GM12873 (cell line): ENCODE data around the gene ABI3BP.

ENCODE experiments used
- CTCF ChIP-seq: IDR thresholded peaks from 2 replicates; pipeline ENCODE4 v1.5.1; 2012; ENCODE audit warnings: low read depth, mild to moderate bottlenecking, moderate library complexity, low read length, control low read depth; ENCODE audit not compliant: insufficient read depth; ENCODE audit errors: missing control alignments

Gene ABI3BP

GRCh38 chr3:101027286-101027685 lies 34.1 kb upstream of the ABI3BP start:
- no peak for TF ChIP-seq CTCF

DNA sequence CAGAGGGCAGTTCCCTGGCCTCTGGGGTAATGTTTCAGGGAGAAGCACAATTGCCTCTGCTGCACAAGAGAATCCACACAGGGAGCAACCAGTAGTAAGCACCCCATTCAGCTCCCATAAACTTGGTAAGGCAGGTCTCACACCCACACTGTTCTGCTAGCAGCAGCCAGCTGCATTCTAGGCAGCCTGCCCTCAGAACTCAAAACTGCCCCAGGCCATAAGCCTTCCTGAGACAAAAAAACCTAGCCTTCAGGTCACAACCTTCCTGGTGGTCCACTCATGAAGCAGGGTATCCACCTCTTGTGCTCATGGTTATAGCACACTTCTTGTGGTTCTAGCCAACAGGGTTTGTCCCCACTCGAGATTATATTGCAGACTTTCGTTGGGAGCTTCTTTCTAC lies 33.7 kb upstream of the ABI3BP start:
- TF ChIP-seq CTCF: no peak

DNA sequence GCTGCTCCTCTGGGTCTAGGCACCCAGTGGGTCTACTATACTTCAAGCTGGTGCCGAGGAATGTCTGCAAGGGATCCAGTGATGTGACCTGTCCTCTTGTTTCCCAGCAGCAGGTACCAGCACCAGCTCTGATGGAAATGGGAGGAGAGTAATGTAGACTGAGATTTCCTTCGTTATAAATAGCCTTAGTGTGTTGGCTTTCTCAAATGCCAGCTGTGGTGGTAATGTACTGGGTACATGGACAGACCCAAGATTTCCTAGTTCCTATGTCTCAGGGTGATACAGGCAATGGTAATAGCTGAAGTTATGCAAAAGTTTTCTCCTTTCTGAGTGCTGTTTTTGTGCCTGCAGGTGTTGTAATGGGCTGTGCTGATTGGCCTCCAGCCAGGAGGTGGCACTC lies 33.0 kb upstream of the ABI3BP start:
- TF ChIP-seq CTCF: no peak

GRCh38 chr3:101020351-101021015 lies 27.3 kb upstream of the ABI3BP start:
- TF ChIP-seq CTCF: no peak

DNA sequence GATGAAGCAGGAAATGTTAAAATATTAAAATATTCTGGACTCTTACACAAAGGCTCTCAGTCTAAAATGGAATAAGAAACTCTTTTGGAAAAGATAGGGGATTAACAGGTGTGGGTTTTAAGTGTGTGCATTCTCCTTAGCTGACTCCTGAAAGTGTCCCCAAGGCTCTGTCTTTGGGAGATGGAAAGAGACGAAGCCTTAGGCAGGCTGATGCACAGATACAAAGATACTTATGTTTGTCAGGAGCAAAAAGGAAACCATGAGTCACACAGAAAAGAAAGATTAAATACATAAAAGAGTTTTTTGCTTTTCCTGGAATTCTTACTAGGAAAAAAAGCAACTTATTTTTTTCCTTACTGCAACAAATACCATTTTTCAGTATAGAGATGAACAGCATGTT lies 23.8 kb upstream of the ABI3BP start:
- no peak for TF ChIP-seq CTCF

- no peak for TF ChIP-seq CTCF
Measured at GRCh38 chr3:101011136-101011535, 17.9 kb upstream of the ABI3BP start.

GRCh38 chr3:101010296-101010695 lies 17.1 kb upstream of the ABI3BP start:
- no peak for TF ChIP-seq CTCF

DNA sequence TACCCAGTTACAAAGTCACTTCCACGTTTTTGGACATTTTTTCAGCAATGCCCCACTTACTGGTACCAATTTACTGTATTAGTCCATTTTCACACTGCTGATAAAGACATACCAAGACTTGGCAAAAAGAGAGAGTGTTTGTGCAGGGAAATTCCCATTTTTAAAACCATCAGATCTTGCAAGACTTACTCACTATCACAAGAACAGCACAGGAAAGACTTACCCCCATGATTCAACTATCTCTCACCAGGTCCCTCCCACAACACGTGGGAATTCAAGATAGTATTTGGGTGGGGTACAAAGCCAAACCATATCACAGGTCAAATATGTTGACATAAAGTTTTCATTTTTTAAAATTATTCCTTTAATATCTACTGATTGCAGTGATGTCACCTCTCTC lies 16.2 kb upstream of the ABI3BP start:
- TF ChIP-seq CTCF: no peak
